HUES48 (cell line): ENCODE data around the gene SDK1.

Experiments
- H3K27ac ChIP-seq: one replicate; pipeline ENCODE4 v1.7.0; 2013; ENCODE audit warnings: low read depth, low read length, inconsistent platforms
- H3K27me3 ChIP-seq: 2 replicates; pipeline ENCODE4 v1.6.1; 2013; ENCODE audit warnings: mild to moderate bottlenecking, low read length; ENCODE audit not compliant: control insufficient read depth, insufficient read depth
- H3K36me3 ChIP-seq: 2 replicates; pipeline ENCODE4 v1.6.1; 2013; ENCODE audit warnings: low read length; ENCODE audit not compliant: control insufficient read depth, insufficient read depth
- H3K4me1 ChIP-seq: 2 replicates; pipeline ENCODE4 v1.6.1; 2013; ENCODE audit warnings: mild to moderate bottlenecking, low read length; ENCODE audit not compliant: control insufficient read depth, insufficient read depth
- H3K4me3 ChIP-seq: 2 replicates; pipeline ENCODE4 v1.5.1; 2013; ENCODE audit warnings: mild to moderate bottlenecking, low read depth, low read length
- H3K9ac ChIP-seq: 2 replicates; pipeline ENCODE4 v1.6.1; 2013; ENCODE audit warnings: mild to moderate bottlenecking, low read depth, low read length, moderate library complexity
- H3K9me3 ChIP-seq: 2 replicates; pipeline ENCODE4 v1.6.1; 2013; ENCODE audit warnings: low read length; ENCODE audit not compliant: control insufficient read depth, insufficient read depth

The SDK1 gene

DNA sequence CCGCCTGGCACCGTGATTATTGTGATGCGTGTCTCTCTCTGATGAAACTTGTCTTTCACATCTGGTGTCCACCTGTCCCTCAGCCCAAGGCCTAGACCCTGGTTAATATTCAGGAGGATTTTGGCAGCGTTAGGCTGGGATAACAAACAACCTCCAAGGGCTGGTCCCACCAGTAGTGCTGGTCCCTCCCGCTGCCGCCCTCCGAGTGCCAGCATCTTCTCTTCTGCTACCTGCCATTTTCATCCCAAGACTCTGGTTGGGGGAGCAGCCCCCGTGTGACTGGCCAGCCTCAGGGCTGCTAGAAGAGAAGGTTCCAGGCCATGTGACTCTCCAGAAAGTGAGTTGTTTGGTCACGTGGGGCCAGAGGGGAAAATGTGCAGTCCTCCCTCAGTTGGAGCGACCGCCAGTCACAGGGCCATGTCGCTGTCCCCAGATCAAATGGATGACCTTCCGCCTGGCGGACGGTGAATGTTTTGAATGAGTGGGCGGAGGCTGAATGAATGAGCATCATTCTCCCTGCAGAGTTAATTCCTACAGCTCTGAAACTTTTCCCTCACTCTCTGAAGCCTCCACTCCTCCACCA is 901.2 kb downstream of the SDK1 start:
- no peaks in the 10 kb centered on the region for H3K36me3 ChIP-seq
- no peaks in the 10 kb centered on the region for H3K27me3 ChIP-seq
- no peaks in the 10 kb centered on the region for H3K9me3 ChIP-seq

DNA sequence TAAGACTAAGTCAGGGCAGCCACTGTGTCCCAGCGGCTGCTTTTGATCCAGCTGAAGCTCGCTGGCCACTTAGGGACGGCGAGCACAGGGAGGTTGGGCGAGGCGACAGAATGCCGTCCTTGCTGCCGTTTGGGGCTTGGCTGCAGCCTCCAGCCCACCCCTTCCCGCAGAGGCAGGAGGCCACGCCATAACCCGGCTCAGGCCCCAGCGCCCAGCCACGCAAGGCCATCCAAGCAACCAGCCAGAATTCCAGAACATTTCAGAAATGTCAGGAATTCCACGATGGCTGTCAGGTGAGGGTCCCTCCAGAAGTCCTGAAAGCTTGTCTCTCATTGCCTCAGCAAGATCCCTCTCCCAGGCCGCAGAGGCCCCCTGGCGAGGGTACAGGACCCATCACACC is 901.9 kb downstream of the SDK1 start:
- Histone ChIP-seq H3K36me3 (no peaks in the 10 kb centered on the region), H3K4me1 (no peaks in the 10 kb centered on the region), H3K9me3 (no peaks in the 10 kb centered on the region), H3K9ac (no peak overlapping the region), H3K27ac (no peak overlapping the region), H3K4me3 (no peak overlapping the region), H3K27me3 (no peaks in the 10 kb centered on the region)

More for the DNA sequence above, 901.2 kb downstream of the SDK1 start:
- Histone ChIP-seq H3K27ac (no peak overlapping the region), H3K4me3 (no peak overlapping the region), H3K9ac (no peak overlapping the region), H3K4me1 (no peaks in the 10 kb centered on the region)

DNA sequence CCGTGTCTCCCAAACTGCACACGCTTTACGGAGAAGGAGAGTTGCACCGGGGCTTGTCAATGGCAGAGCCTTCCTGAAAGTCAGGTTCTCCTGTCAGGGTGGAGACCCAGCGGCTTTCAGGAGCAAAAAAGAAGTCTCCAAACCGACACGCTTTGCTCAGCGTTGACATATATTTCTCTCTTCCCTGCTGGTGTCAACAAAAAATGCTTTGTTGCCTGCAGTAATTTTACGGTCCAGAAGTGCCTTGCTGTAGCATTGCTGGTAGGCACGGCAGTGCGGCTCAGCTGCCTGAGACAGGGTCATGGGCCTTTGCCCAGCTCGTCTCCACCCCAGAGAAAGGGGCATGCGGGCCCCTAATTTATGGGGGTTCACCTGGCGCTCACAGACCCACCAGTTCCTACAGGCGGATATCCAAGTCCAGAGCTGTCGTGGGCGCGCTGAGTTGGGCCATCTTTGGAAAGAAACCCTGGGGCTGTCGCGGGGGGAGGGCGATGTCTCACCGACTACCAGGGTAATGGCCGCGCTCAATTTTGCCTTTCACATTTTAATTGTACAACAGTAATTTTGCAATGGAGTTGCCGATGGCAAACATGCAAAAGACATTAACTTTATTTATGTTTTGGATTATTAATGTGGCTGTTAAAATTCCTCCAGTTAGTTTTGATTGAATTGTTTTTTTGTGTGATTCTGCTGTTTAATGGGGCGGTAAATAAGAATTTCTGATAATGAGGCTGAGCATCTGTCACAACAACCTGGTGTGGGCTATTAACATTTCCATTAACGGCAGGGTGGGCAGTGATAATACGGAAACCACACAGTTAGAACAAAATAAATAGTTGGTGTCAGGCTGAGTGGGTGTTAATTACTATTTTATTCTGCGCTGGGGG is 902.8 kb downstream of the SDK1 start:
- Histone ChIP-seq H3K27me3 (no peaks in the 10 kb centered on the region), H3K9ac (no peak overlapping the region), H3K27ac (no peak overlapping the region), H3K36me3 (no peaks in the 10 kb centered on the region), H3K9me3 (no peaks in the 10 kb centered on the region), H3K4me1 (no peaks in the 10 kb centered on the region), H3K4me3 (no peak overlapping the region)

DNA sequence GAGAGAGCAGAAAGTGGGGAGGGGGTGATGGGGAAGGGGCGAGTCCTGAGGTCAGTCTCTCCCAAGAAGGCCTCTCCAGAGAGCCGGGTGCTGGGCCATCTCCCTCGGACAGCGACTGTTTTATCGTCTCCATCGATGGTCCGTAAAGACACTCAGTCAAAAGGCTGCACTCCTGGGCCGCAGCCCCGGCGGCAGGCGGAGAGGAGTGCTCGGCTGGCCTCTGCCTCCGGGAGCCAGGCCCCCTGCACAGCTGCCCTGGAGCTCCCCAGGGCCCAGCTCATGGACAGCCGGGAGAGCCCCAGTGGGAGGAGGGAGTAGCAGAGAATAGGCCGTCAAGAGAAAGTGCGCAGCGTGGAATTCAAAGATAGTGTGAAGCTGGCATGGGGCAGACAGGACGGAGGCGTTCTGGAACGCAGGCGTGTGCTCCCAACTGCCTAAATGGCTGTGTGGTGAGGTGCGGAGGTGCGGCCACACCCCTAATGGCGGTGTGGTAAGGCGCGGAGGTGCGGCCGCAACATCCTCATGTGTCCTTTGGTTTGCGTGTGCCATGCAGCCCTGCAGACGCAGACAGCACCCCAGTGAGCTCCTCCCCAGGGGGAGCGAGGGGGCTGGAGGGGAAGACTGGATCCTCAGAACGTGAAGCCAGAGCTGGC is 903.6 kb downstream of the SDK1 start:
- Histone ChIP-seq H3K4me1 (no peaks in the 10 kb centered on the region), H3K9ac (no peak overlapping the region), H3K27me3 (no peaks in the 10 kb centered on the region), H3K36me3 (no peaks in the 10 kb centered on the region), H3K4me3 (no peak overlapping the region), H3K9me3 (no peaks in the 10 kb centered on the region), H3K27ac (no peak overlapping the region)

DNA sequence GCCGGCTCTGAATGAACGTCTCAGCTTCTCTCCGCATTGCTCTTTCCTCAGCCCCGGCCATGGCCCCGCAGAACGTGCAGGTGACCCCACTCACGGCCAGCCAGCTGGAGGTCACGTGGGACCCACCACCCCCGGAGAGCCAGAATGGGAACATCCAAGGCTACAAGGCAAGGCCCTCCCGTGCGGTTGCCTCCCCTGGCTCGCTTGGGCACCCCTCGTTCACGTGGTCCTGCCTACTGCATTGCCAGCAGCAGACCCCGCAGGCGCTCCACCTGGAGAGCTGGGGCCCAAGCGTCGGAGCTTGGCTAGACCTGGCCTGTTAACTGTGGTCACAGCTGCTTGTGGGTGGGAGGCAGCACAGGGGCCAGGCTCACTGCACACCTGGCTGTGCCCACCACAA is 904.8 kb downstream of the SDK1 start:
- no peak overlapping the region for H3K27ac ChIP-seq
- no peak overlapping the region for H3K4me3 ChIP-seq
- no peaks in the 10 kb centered on the region for H3K36me3 ChIP-seq
- no peaks in the 10 kb centered on the region for H3K9me3 ChIP-seq
- H3K4me1 ChIP-seq = no peaks in the 10 kb centered on the region
- no peak overlapping the region for H3K9ac ChIP-seq
- H3K27me3 ChIP-seq = no peaks in the 10 kb centered on the region

DNA sequence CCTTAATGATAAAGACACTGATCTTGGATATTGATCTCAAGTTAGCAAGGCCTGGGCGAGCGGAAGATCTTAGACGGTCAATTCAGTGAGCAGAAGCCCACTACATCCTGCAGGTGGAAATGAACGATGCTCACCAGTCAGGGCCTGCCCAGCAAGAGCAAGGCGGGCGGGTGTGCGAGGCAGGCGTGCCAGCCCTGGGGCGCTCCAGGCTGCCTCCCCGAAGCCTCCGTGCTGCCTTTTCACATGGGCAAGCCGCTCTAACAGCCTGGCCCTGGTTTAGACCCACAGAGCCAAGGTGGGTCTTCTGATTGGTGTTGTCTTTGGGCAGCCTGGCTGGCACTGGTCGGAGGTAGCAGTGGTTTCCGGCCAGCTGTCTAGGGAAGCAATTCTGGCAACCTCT is 906.0 kb downstream of the SDK1 start:
- Histone ChIP-seq H3K36me3 (no peaks in the 10 kb centered on the region), H3K4me1 (no peaks in the 10 kb centered on the region), H3K27ac (no peak overlapping the region), H3K4me3 (no peak overlapping the region), H3K27me3 (no peaks in the 10 kb centered on the region), H3K9me3 (no peaks in the 10 kb centered on the region), H3K9ac (no peak overlapping the region)

DNA sequence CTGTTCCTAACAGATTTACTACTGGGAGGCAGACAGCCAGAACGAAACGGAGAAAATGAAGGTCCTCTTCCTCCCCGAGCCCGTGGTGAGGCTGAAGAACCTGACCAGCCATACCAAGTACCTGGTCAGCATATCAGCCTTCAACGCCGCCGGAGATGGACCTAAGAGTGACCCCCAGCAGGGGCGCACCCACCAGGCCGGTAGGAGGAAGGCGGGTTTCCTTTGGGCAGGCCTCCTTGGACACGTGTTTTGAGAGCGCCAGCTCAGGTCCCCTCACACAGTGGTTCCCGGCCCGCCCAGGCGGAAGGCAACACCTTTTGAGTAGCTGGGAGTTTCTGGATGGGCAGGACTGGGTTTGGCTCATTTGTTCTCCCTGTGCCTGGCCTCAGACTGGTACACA is 907.0 kb downstream of the SDK1 start:
- no peaks in the 10 kb centered on the region for H3K4me1 ChIP-seq
- no peak overlapping the region for H3K4me3 ChIP-seq
- H3K9ac ChIP-seq = no peak overlapping the region
- no peaks in the 10 kb centered on the region for H3K36me3 ChIP-seq
- H3K27ac ChIP-seq = no peak overlapping the region
- no peaks in the 10 kb centered on the region for H3K27me3 ChIP-seq
- H3K9me3 ChIP-seq = no peaks in the 10 kb centered on the region

DNA sequence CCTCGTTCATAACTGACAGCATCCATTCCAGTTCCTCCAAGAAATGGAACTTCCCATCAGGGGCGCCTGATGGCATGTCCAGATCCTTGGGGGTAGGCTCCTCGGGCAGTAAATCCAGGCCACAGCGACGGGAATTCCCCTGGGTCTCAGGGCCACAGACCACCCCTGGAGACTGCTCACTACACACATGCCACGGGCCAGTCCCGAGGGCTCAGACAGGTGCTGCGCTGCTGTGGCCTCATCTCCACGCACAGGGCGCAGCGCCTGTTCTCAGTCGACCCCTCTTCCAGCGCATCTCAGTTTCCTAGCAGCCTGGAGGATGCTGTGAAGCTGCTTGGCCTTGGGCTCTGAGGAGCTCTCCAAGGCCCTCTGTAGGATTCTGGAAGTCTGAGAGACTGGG is 907.5 kb downstream of the SDK1 start:
- Histone ChIP-seq H3K9me3 (no peaks in the 10 kb centered on the region), H3K36me3 (no peaks in the 10 kb centered on the region), H3K27ac (no peak overlapping the region)

DNA sequence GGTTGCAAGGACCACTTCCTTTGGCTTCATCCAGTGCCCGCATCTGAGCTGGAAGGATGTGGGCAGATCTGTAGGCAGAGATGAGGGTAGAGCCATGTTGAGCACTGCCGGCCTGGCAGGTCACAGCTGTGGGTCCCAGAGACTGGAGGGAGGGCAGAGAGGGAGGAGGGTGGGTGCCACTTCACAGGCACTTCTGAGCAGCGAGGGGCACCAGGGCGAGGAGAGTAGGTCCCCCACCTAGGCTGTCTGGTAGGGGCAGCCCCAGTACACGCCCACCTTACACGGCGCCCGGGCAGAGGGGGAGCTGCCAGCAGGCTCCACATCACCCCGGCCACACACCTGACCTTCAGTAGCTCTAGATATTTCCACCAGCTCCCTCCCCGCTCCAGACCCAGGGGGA is 908.1 kb downstream of the SDK1 start:
- H3K9ac ChIP-seq = no peak overlapping the region
- H3K4me3 ChIP-seq = no peak overlapping the region
- no peaks in the 10 kb centered on the region for H3K36me3 ChIP-seq
- no peaks in the 10 kb centered on the region for H3K9me3 ChIP-seq
- H3K27me3 ChIP-seq = no peaks in the 10 kb centered on the region
- H3K27ac ChIP-seq = no peak overlapping the region
- no peaks in the 10 kb centered on the region for H3K4me1 ChIP-seq

More for the DNA sequence above, 907.5 kb downstream of the SDK1 start:
- no peak overlapping the region for H3K4me3 ChIP-seq
- H3K27me3 ChIP-seq = no peaks in the 10 kb centered on the region
- H3K9ac ChIP-seq = no peak overlapping the region
- H3K4me1 ChIP-seq = no peaks in the 10 kb centered on the region

DNA sequence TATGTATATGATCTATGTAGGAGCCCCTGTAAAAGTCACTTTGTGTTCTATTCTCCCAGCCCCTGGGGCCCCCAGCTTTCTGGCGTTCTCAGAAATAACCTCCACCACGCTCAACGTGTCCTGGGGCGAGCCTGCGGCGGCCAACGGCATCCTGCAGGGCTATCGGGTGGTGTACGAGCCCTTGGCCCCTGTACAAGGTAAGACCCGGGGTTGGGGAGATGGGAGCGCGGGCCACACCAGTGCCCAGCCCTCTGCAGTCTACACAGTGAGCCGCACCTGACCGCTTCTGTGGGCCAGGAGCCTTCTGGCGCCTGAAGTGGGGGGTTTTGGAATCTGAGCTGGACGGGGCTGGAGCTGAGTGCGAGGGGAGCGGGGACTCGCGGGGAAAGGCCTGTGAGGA is 908.9 kb downstream of the SDK1 start:
- Histone ChIP-seq H3K4me3 (no peak overlapping the region), H3K9ac (no peak overlapping the region), H3K27ac (no peak overlapping the region), H3K36me3 (no peaks in the 10 kb centered on the region), H3K27me3 (no peaks in the 10 kb centered on the region), H3K4me1 (no peaks in the 10 kb centered on the region), H3K9me3 (no peaks in the 10 kb centered on the region)

DNA sequence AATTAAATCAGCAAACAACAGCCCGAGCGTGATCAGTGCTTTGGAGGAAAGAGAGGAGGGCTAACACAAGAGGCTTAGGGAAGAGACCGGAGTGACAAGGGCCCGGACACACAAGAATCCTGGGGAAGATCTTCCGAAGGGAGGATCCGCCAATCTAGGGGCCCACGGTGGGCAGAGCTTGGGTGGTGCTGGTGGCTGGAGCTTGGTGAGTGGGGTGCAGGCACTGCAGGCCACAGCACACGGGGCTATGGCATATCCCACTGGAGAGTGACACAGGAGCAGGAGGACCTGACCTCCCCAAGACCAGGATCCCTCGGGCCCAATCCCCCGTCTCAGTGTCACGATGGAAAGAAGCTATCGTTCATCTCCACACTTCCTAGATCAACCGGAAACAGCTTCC is 909.8 kb downstream of the SDK1 start:
- H3K36me3 ChIP-seq = no peaks in the 10 kb centered on the region
- H3K9me3 ChIP-seq = no peaks in the 10 kb centered on the region
- no peaks in the 10 kb centered on the region for H3K4me1 ChIP-seq
- H3K27ac ChIP-seq = no peak overlapping the region
- H3K27me3 ChIP-seq = no peaks in the 10 kb centered on the region
- no peak overlapping the region for H3K4me3 ChIP-seq
- no peak overlapping the region for H3K9ac ChIP-seq
